MM.1S (cell line): Measurements from ENCODE around the gene CCBE1.

Experiments
- CTCF ChIP-seq: fragments of 300-600 bp; sonication (generic); IDR thresholded peaks from 2 replicates; pipeline ENCODE4 v1.5.1; 2016; ENCODE audit warnings: antibody characterized with exemption, low read length, mixed read lengths
- EZH2 ChIP-seq: fragments of 300-600 bp; sonication (generic); optimal IDR thresholded peaks from 2 replicates; pipeline ENCODE3; 2017; ENCODE audit warnings: low read depth, mild to moderate bottlenecking, antibody characterized with exemption, low read length, mixed read lengths
- EZH2phosphoT487 ChIP-seq: fragments of 300-600 bp; sonication (generic); IDR thresholded peaks from 2 replicates; pipeline ENCODE4 v1.6.1; 2018; ENCODE audit warnings: antibody characterized with exemption, low read length

- TF ChIP-seq EZH2phosphoT487 (no peak), CTCF (no peak), EZH2 (no peak)
Observed at GRCh38 chr18:59560556-59560955, 136.7 kb downstream of the CCBE1 start.
